RCC 7860 (cell line): Measurements from ENCODE around the gene HOXA7.
A peak's percentile ranks its signal among the peaks of the same experiment; 100 is the strongest.

Experiments
- DNase-seq: peaks from one replicate; pipeline ENCODE4 v3.0.0-alpha.2; 2015; ENCODE audit warnings: low spot score
- FAIRE-seq: peaks from 2 replicates; lab custom pipeline; 2012; peaks lifted over from hg19 to GRCh38; lab: Jason Lieb, UNC

HOXA7 gene

GRCh38 chr7:27149842-27150567 lies 6.5 kb downstream of the HOXA7 start:
- FAIRE-seq = peak; percentile 50
- no peak for DNase-seq

- FAIRE-seq (peak; percentile 42), DNase-seq (peak; percentile 34)
These were observed 7.5 kb downstream of the HOXA7 start for GRCh38 chr7:27148756-27149641.

- DNase-seq (peak; percentile 68), FAIRE-seq (peak; percentile 81)
These were observed 8.3 kb downstream of the HOXA7 start for GRCh38 chr7:27148031-27148755.

- DNase-seq = no peak
- no peak for FAIRE-seq
These were observed 9.1 kb downstream of the HOXA7 start, which contains the start of gene HOXA6 for GRCh38 chr7:27147199-27148030. HOXA6 (minus strand) TSS chr7:27147774; CDS start chr7:27147749, 25 bp downstream.

DNA sequence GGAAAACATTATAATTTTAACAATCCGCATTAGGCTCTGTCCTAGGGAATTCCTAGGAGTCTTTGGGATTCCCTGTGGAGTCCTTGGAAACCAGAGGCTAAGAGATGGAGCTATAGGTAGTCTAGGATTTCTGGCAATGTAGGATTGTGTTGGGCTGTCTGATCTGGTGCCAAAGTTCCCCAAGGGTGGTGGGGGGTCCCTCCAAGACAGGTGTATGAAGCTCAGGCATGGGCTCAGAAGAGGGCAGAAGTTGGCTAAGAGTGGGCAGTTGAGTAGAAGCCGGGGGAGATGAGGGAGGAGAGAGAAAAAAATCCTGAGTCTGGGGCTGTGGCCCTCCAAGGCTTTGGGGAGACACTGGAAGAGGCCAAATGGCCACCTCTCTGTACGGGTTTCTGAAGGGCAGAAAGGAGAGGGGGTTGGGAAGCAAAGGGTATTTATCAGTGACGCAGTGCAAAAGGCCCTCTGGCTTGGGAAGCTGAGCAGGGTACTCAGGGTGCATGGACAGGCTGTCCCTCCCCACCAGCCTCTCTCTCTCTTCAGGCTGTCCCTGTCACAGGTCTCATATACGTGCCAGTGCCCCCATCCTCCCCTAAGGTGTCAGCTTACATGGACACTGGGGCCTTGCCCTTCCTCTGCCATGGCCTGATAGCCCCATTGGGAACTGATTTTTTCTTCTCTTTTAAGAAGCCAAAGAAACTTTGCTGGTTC lies 9.8 kb downstream of the HOXA7 start:
- DNase-seq = no peak
- no peak for FAIRE-seq

- FAIRE-seq (no peak), DNase-seq (no peak)
These were observed 10.5 kb downstream of the HOXA7 start for GRCh38 chr7:27145914-27146412.

- DNase-seq = no peak
- no peak for FAIRE-seq
These were observed 11.1 kb downstream of the HOXA7 start for GRCh38 chr7:27145165-27145913.

GRCh38 chr7:27144781-27145164 lies 11.7 kb downstream of the HOXA7 start:
- no peak for FAIRE-seq
- no peak for DNase-seq

DNA sequence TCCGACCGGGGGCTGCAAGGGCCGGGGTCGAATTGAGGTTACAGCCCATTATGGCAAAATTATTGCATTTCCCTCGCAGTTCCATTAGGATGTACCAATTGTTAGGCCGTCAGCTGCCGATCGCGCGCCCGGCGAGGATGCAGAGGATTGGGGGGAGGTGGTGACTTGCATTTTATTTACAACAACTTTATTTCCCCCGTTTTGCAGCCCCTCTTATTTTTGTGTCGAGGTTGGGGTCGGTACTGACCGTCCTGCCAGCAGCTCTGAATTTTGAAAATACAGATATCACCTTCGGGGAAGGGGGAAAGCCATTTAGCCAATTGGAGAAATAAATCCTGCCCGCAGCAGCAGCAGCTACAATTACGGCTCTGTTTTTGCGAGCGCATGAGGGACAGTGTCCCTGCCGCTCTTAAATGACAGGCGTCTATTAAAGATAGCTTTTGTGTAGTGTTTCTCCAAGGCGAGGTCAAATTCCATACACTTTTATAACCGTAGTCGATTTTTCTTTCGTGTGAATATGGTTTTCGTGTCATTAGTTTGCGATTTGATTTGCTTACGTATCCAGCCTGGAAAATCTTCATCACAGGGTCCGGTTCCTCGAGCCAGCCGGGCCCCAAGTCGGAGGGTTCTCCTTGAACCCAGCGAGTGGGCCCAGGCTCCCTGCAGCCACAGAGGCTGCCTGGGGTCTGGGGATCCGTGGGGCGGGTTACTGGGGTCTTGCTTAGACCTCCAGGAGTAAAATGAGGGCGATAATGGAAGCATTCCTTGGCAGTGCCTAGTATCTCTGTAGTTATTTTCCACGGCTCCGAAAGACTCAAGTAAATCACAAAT lies 12.3 kb downstream of the HOXA7 start:
- FAIRE-seq = no peak
- no peak for DNase-seq

- peak; percentile 84 for FAIRE-seq
- peak; percentile 94 for DNase-seq
These were observed 13.2 kb downstream of the HOXA7 start, which contains the start of gene HOXA5 for GRCh38 chr7:27143023-27143949. HOXA5 (minus strand) TSS chr7:27143681; CDS start chr7:27143607, 74 bp downstream.

DNA sequence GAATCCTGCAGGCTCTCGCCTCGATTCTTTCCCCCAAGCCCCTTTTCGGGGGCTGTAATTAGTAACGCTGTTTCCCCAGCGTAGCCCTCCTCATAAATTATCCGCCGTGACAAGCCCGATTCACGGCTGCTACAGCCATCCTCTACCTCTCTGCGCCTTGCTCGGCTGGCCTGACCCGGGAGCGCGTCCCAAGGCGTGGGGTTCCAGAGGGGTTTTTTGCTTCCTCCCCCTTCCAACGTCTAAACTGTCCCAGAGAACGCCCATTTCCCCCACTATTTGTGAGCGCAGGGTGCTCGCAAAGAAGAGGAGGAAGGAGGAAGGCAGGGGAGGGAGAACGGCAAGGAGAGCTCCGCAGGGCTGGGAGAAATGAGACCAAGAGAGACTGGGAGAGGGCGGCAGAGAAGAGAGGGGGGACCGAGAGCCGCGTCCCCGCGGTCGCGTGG lies 13.9 kb downstream of the HOXA7 start:
- DNase-seq (no peak), FAIRE-seq (no peak)

- DNase-seq (peak; percentile 76), FAIRE-seq (peak; percentile 58)
These were observed 14.4 kb downstream of the HOXA7 start for GRCh38 chr7:27141923-27142579.

DNA sequence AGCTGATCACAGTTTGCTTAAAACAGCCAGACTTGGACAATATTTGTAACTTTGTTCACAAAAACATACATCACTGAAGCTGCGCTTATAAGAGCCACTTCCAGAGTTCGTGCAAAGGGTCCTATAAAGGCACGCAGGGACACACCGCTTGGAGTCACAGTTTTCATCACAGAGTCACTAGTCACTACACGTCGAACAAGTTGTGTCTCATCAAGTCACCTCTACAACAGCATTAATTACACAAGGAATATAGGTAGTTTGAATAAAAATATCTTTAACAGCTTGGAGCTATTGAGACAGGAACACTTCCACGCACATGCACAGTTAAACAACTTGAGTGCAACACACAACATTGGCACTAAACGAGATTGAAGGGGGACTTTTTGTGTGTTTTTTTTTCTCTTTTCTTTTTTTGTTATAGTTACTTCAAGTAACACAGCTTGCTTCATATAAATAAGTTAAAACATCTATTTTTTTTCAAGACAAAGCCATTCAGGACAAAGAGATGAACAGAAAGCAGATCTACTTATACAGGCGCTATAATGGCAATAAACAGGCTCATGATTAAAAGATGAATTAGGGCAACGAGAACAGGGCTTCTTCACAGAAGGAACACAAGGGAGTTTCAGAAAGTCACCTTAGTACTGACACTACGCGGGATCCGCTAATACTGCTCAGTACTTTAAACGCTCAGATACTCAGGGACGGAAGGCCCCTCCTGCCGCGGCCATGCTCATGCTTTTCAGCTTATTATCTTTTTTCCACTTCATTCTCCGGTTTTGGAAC lies 15.1 kb downstream of the HOXA7 start:
- FAIRE-seq (no peak), DNase-seq (no peak)

DNA sequence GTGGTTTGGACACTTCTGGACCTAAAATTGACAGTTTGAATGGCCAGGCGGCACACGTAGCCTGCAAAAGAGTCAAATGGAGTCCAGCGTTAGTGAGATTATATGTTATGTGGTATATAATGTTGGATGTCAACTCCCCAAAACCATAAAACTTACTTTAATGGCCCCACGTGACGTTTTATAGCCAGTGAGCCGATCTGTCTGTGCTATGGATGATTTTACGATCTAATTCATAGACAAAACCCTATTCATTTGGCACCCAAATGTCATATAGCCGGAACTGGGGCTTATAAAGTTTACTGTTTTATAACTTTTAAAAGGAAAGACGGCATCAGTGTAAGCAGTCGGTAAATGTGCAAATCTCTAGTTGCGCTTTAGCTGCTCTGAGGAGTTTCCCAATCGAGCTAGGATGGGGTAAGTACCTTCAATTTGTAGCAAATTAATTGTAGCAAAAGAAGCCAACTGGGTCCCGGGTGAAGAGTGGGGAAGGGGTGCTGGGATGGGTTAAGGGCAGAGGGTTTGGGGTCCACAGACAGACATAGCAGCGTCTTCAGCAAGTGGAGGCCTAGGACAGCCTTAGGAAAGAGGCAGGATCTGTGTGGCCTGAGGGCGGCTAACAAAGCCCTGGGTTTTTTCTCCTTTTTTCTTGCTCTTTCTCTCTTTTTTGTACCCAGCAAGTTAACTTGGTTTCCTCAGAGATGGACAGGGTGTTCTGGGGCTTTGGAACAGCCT lies 16.2 kb downstream of the HOXA7 start:
- no peak for FAIRE-seq
- no peak for DNase-seq
